Neutrophil (primary cell): ENCODE results near the gene TENM4.

Experiments
- H3K27ac ChIP-seq: fragments of 200-600 bp; sonication (generic); 2 replicates; pipeline ENCODE4 v1.5.1; 2016; ENCODE audit warnings: mild to moderate bottlenecking, moderate library complexity
- H3K27me3 ChIP-seq: fragments of 200-600 bp; sonication (generic); 2 replicates; pipeline ENCODE4 v1.6.0; 2016; ENCODE audit warnings: mild to moderate bottlenecking
- H3K36me3 ChIP-seq: fragments of 200-600 bp; sonication (generic); 2 replicates; pipeline ENCODE4 v1.5.1; 2017
- H3K4me1 ChIP-seq, 2 experiments: fragments of 200-600 bp in 1 of 2; sonication (generic) in 1 of 2; 1 replicate in 1 of 2; 2 replicates in 1 of 2; pipeline versions ENCODE4 v1.5.1 to v1.6.1; 2013 to 2016; ENCODE audit warnings: low read depth in 1 of 2, low read length in 1 of 2, mild to moderate bottlenecking in 1 of 2, moderate library complexity in 1 of 2; ENCODE audit not compliant: control insufficient read depth in 1 of 2, insufficient read depth in 1 of 2
- H3K4me3 ChIP-seq, 2 experiments: fragments of 200-600 bp in 1 of 2; sonication (generic) in 1 of 2; 1 replicate in 1 of 2; 2 replicates in 1 of 2; pipeline ENCODE4 v1.5.1; 2013 to 2016; ENCODE audit warnings: low read depth in 1 of 2, low read length in 1 of 2, mild to moderate bottlenecking in 1 of 2, moderate library complexity in 1 of 2
- H3K9me3 ChIP-seq: fragments of 200-600 bp; sonication (generic); 2 replicates; pipeline ENCODE4 v1.5.1; 2016
- CTCF ChIP-seq: fragments of 200-600 bp; sonication (generic); IDR thresholded peaks from 2 replicates; pipeline ENCODE4 v1.5.1; 2016; ENCODE audit warnings: antibody characterized with exemption

The TENM4 gene

GRCh38 chr11:79152511-79152910, 288.3 kb downstream of the TENM4 start:
- Histone ChIP-seq H3K4me3 (no peak overlapping the region), H3K9me3 (no peaks in the 10 kb centered on the region), H3K36me3 (no peaks in the 10 kb centered on the region), H3K27ac (no peak overlapping the region), H3K27me3 (no peaks in the 10 kb centered on the region), H3K4me1 (no peaks in the 10 kb centered on the region)
- no peak for TF ChIP-seq CTCF

- H3K36me3 ChIP-seq: no peaks in the 10 kb centered on the region
- H3K9me3 ChIP-seq: no peaks in the 10 kb centered on the region
- no peak overlapping the region for H3K4me3 ChIP-seq
- TF ChIP-seq CTCF: no peak
- H3K4me1 ChIP-seq: no peaks in the 10 kb centered on the region
- no peaks in the 10 kb centered on the region for H3K27me3 ChIP-seq
- H3K27ac ChIP-seq: no peak overlapping the region
Observed at GRCh38 chr11:79151396-79151795, 289.4 kb downstream of the TENM4 start.

GRCh38 chr11:79150966-79151365, 289.9 kb downstream of the TENM4 start:
- no peaks in the 10 kb centered on the region for H3K36me3 ChIP-seq
- H3K4me3 ChIP-seq: no peak overlapping the region
- H3K27me3 ChIP-seq: no peaks in the 10 kb centered on the region
- TF ChIP-seq CTCF: no peak
- no peak overlapping the region for H3K27ac ChIP-seq
- no peaks in the 10 kb centered on the region for H3K9me3 ChIP-seq
- no peaks in the 10 kb centered on the region for H3K4me1 ChIP-seq

- no peaks in the 10 kb centered on the region for H3K4me1 ChIP-seq
- H3K4me3 ChIP-seq: no peak overlapping the region
- no peak for TF ChIP-seq CTCF
- no peaks in the 10 kb centered on the region for H3K36me3 ChIP-seq
- H3K9me3 ChIP-seq: no peaks in the 10 kb centered on the region
- H3K27me3 ChIP-seq: no peaks in the 10 kb centered on the region
- no peak overlapping the region for H3K27ac ChIP-seq
Observed at GRCh38 chr11:79150320-79150719, 290.5 kb downstream of the TENM4 start.

GRCh38 chr11:79147731-79148130, 293.1 kb downstream of the TENM4 start:
- no peak overlapping the region for H3K27ac ChIP-seq
- H3K27me3 ChIP-seq: no peaks in the 10 kb centered on the region
- no peak overlapping the region for H3K4me3 ChIP-seq
- H3K36me3 ChIP-seq: no peaks in the 10 kb centered on the region
- TF ChIP-seq CTCF: no peak
- H3K4me1 ChIP-seq: no peaks in the 10 kb centered on the region
- H3K9me3 ChIP-seq: no peaks in the 10 kb centered on the region

GRCh38 chr11:79147011-79147410, 293.8 kb downstream of the TENM4 start:
- no peak overlapping the region for H3K4me3 ChIP-seq
- no peaks in the 10 kb centered on the region for H3K4me1 ChIP-seq
- H3K36me3 ChIP-seq: no peaks in the 10 kb centered on the region
- no peak for TF ChIP-seq CTCF
- no peak overlapping the region for H3K27ac ChIP-seq
- no peaks in the 10 kb centered on the region for H3K9me3 ChIP-seq
- H3K27me3 ChIP-seq: no peaks in the 10 kb centered on the region
